ENCODE results near the gene ERBIN. TPM values are rescaled to one million over a fixed set of nuclear protein-coding genes. Genes with fewer than 3 reads are reported as not detected.

The ERBIN gene
- total RNA-seq, 2 donors from 2014 or later, result 55.0 to 61.5 TPM

DNA sequence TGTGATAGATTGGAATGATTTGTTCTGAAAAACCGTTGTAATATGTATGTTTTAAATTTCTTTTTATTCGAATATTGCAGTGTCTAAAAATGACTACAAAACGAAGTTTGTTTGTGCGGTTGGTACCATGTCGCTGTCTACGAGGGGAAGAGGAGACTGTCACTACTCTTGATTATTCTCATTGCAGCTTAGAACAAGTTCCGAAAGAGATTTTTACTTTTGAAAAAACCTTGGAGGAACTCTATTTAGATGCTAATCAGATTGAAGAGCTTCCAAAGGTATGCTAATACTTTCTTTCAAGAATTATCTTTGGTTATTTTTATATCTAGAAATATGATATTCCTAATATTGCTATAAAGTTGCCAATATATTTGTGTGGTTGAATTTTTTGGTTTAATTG is 66.3 kb downstream of the ERBIN start:
- Histone ChIP-seq H3K36me3 (no peaks in the 10 kb centered on the region), H3K4me3 (no peak overlapping the region), H3K9me3 (no peaks in the 10 kb centered on the region), H3K4me1 (ENCODE audit: control insufficient read depth in 1 of 2, low read depth in 2 of 2) (no peaks in the 10 kb centered on the region), H3K27me3 (replicated peaks; ENCODE audit: insufficient read depth) (no peaks in the 10 kb centered on the region), H3K27ac (no peak overlapping the region)
- TF ChIP-seq, protein P1, sequence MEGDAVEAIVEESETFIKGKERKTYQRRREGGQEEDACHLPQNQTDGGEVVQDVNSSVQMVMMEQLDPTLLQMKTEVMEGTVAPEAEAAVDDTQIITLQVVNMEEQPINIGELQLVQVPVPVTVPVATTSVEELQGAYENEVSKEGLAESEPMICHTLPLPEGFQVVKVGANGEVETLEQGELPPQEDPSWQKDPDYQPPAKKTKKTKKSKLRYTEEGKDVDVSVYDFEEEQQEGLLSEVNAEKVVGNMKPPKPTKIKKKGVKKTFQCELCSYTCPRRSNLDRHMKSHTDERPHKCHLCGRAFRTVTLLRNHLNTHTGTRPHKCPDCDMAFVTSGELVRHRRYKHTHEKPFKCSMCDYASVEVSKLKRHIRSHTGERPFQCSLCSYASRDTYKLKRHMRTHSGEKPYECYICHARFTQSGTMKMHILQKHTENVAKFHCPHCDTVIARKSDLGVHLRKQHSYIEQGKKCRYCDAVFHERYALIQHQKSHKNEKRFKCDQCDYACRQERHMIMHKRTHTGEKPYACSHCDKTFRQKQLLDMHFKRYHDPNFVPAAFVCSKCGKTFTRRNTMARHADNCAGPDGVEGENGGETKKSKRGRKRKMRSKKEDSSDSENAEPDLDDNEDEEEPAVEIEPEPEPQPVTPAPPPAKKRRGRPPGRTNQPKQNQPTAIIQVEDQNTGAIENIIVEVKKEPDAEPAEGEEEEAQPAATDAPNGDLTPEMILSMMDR (IDR thresholded peaks at IDR 0.05), result no peak
- no peak for ATAC-seq (ENCODE audit: insufficient number of reproducible peaks, low FRiP score, low read depth)
- no peak for DNase-seq (ENCODE audit: low spot score)

DNA sequence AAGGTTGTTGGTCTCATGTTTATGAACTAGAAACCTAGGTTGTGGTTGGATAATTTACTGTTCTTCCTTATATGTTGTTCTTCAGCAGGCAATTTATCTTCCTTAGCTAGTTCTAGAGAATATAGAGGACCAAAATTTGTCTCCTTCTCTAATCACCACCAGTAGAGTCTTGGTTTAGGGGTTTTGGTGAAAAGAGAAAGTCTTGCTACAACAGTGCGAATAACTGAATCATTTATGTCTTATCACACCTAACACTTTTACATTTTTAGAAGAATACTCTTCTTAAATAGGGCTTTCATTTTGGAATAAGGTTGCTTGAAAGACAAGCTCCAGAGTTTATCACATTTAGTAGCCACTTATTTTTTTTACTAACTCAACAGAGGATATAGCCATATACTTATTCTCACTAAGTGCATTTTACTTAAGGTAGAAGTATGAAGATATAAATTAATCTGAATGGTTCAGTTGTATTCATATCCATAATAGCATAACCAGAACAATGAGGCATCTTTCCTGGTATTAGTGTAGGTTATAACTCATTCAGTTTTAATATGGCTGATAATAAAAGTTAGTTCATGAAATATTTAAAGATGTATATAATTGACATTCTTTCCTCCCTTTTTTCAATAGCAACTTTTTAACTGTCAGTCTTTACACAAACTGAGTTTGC is 67.9 kb downstream of the ERBIN start:
- TF ChIP-seq, protein P1 (IDR thresholded peaks at IDR 0.05), result no peak

DNA sequence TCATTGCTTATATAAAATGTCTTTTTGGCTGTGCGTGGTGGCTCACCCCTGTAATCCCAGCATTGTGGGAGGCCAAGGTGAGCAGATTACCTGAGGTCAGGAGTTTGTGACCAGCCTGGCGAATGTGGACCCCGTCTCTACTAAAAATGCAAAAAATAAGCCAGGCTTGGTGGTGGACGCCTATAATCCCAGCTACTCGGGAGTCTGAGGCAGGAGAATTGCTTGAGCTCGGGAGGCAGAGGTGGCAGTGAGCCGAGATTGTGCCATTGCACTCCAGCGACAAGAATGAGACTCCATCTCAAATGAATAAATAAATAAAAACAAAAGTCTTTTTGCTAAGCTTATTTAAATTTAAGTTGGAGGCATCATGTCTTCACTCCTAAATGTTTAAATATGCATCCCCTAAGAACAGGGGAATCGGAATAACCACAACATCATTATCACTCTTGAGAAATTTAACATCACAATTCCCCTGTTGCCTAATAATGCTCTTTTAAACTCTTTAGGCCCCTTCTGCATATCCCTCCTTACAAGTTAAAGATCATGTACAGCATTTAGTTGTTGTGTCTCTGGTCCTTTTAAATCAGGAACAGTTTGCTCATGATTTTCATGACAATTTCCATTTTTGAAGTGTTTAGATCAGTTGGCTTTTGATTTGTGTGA is 72.8 kb downstream of the ERBIN start:
- Histone ChIP-seq H3K9me3 (no peaks in the 10 kb centered on the region), H3K27me3 (replicated peaks; ENCODE audit: insufficient read depth) (no peaks in the 10 kb centered on the region), H3K27ac (no peak overlapping the region), H3K4me1 (ENCODE audit: control insufficient read depth in 1 of 2, low read depth in 2 of 2) (no peaks in the 10 kb centered on the region), H3K4me3 (no peak overlapping the region), H3K36me3 (no peaks in the 10 kb centered on the region)
- ATAC-seq (ENCODE audit: insufficient number of reproducible peaks, low FRiP score, low read depth) (no peak), DNase-seq (ENCODE audit: low spot score) (no peak)
- TF ChIP-seq, protein P1 (IDR thresholded peaks at IDR 0.05), result no peak

More for the DNA sequence above, 67.9 kb downstream of the ERBIN start:
- H3K36me3 ChIP-seq, result no peaks in the 10 kb centered on the region
- H3K4me1 ChIP-seq (ENCODE audit: control insufficient read depth in 1 of 2, low read depth in 2 of 2), result no peaks in the 10 kb centered on the region
- H3K27ac ChIP-seq, result no peak overlapping the region
- H3K27me3 ChIP-seq (replicated peaks; ENCODE audit: insufficient read depth), result no peaks in the 10 kb centered on the region
- no peaks in the 10 kb centered on the region for H3K9me3 ChIP-seq
- H3K4me3 ChIP-seq, result no peak overlapping the region
- ATAC-seq (ENCODE audit: insufficient number of reproducible peaks, low FRiP score, low read depth) (no peak), DNase-seq (ENCODE audit: low spot score) (no peak)

DNA sequence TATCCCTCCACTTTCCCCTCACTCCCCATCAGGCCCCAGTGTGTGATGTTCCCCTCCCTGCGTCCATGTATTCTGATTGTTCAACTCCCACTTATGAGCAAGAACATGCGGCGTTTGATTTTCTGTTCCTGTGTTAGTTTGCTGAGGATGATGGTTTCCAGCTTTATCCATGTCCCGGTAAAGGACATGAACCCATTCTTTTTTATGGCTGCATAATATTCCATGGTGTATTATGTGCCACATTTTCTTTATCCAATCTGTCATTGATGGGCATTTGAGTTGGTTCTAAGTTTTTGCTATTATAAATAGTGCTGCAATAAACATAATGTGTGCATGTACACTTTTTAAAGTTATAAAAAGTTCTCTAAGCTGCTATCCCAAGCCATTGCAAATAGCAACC is 75.6 kb downstream of the ERBIN start:
- H3K27me3 ChIP-seq (replicated peaks; ENCODE audit: insufficient read depth), result no peaks in the 10 kb centered on the region
- DNase-seq (ENCODE audit: low spot score), result no peak
- no peak overlapping the region for H3K4me3 ChIP-seq
- H3K9me3 ChIP-seq, result no peaks in the 10 kb centered on the region
- H3K27ac ChIP-seq, result no peak overlapping the region
- H3K36me3 ChIP-seq, result no peaks in the 10 kb centered on the region
- no peak for ATAC-seq (ENCODE audit: insufficient number of reproducible peaks, low FRiP score, low read depth)
- no peaks in the 10 kb centered on the region for H3K4me1 ChIP-seq (ENCODE audit: control insufficient read depth in 1 of 2, low read depth in 2 of 2)
- TF ChIP-seq, protein P1 (IDR thresholded peaks at IDR 0.05), result no peak

DNA sequence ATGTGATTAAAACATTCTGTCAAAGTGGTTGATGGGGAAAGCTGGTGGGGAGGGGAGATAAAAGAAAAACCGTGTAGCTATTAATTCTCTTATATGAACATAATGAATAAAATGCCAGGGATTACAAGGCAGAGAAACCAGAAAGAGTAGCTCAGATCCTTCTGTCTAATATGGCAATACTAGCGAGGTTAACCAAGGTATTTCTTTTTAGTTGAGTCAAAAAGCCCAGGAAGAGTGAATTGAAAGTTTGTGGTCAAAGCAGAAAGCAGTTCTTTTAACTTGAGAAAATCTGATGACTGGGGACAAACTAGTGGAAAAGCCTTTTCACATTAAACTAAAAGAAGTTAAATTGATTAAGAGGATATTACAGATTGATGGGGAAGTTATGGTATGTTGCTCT is 76.0 kb downstream of the ERBIN start:
- Histone ChIP-seq H3K27me3 (replicated peaks; ENCODE audit: insufficient read depth) (no peaks in the 10 kb centered on the region), H3K4me1 (ENCODE audit: control insufficient read depth in 1 of 2, low read depth in 2 of 2) (no peaks in the 10 kb centered on the region), H3K4me3 (no peak overlapping the region), H3K9me3 (no peaks in the 10 kb centered on the region), H3K36me3 (no peaks in the 10 kb centered on the region), H3K27ac (no peak overlapping the region)
- no peak for DNase-seq (ENCODE audit: low spot score)
- ATAC-seq (ENCODE audit: insufficient number of reproducible peaks, low FRiP score, low read depth), result no peak
- TF ChIP-seq, protein P1 (IDR thresholded peaks at IDR 0.05), result no peak

Measured in thoracic aorta (tissue), 2 donors.